LNCaP clone FGC (cell line): ENCODE results near the gene GNB2.
"Not testable (repeated sequence)": the region's sequence is repeated elsewhere in the genome, so short reads cannot be mapped to it uniquely, and the experiment has no call there.

Experiments
- DNase-seq: peaks from one replicate; pipeline ENCODE4 v3.0.0-alpha.2; 2011; ENCODE audit warnings: low read depth
- H3K4me3 ChIP-seq: 2 replicates; pipeline ENCODE4 v1.5.1; 2011; ENCODE audit warnings: mild to moderate bottlenecking, low read depth, low read length, control low read depth
- CTCF ChIP-seq: IDR thresholded peaks from 2 replicates; pipeline ENCODE4 v1.5.1; 2012; ENCODE audit warnings: mild to moderate bottlenecking; ENCODE audit not compliant: control insufficient read depth, insufficient read depth; ENCODE audit errors: extremely low read depth

GNB2 gene

GRCh38 chr7:100642534-100642907 lies 31.0 kb upstream of the GNB2 start:
- no peak for DNase-seq
- no peak for TF ChIP-seq CTCF
- no peak overlapping the region for H3K4me3 ChIP-seq

- no peak for TF ChIP-seq CTCF
- H3K4me3 ChIP-seq = no peak overlapping the region
- no peak for DNase-seq
These were observed 23.5 kb upstream of the GNB2 start for GRCh38 chr7:100649826-100650565.

GRCh38 chr7:100654908-100655831 lies 18.4 kb upstream of the GNB2 start:
- no peak for DNase-seq
- no peak overlapping the region for H3K4me3 ChIP-seq
- TF ChIP-seq CTCF = no peak

- no peak within 1 kb of the TSS for H3K4me3 ChIP-seq
- no peak for DNase-seq
- TF ChIP-seq CTCF = no peak
These were observed 17.4 kb upstream of the GNB2 start, which contains the start of gene ACTL6B for GRCh38 chr7:100655908-100656674. Gene ACTL6B, minus strand, starts transcription at chr7:100656448. Its CDS starts 94 bp downstream, at chr7:100656354.

- H3K4me3 ChIP-seq, DNase-seq: not testable (repeated sequence)
These were observed 11.3 kb upstream of the GNB2 start for GRCh38 chr7:100662194-100662776.

- H3K4me3 ChIP-seq = no peak overlapping the region
- no peak for TF ChIP-seq CTCF
- no peak for DNase-seq
These were observed 8.3 kb upstream of the GNB2 start for GRCh38 chr7:100665168-100665726.
